Lower lobe of right lung (tissue), 2 donors: ENCODE data around the gene GATAD2B. TPM values are rescaled to one million over a fixed set of nuclear protein-coding genes. Genes with fewer than 3 reads are reported as not detected.

Source experiments
- ATAC-seq, 2 donors: fragments of 200-7000 bp; cut with Tn5 transposase; one replicate each; pipeline ENCODE4 v1.9.1; 2020 to 2022; ENCODE audit warnings: mild to moderate bottlenecking in 2 of 2, moderate library complexity in 2 of 2
- DNase-seq: peaks from one replicate; pipeline ENCODE4 v3.0.0-alpha.2; 2020
- H3K27ac ChIP-seq: fragments of 200-600 bp; one replicate; pipeline ENCODE4 v1.8.0; 2022
- H3K27me3 ChIP-seq: fragments of 200-600 bp; one replicate; pipeline ENCODE4 v1.8.0; 2022; ENCODE audit warnings: low read depth
- H3K36me3 ChIP-seq: fragments of 200-600 bp; one replicate; pipeline ENCODE4 v1.8.0; 2022; ENCODE audit warnings: mild to moderate bottlenecking
- H3K4me1 ChIP-seq: fragments of 200-600 bp; one replicate; pipeline ENCODE4 v1.8.0; 2022
- H3K4me3 ChIP-seq: fragments of 200-600 bp; one replicate; pipeline ENCODE4 v1.8.0; 2022; ENCODE audit warnings: mild to moderate bottlenecking
- H3K9me3 ChIP-seq: fragments of 200-600 bp; one replicate; pipeline ENCODE4 v1.8.0; 2022
- intact Hi-C: fragments of 100-400 bp; cut with DNase I; formaldehyde crosslinking; loops from one replicate; pipeline ENCODE4 v1.11.0; 2022
- total RNA-seq: library from RNA; stranded (reverse); fragmentation: NEBNext Ultra II Directional; extraction: Animal tissue kit (Norgen Biotek cat#: 25700); gene quantifications from one replicate; pipeline ENCODE4 v1.2.1, GENCODE V29; 2021
- TF ChIP-seq, protein P1 (sequence below): fragments of 200-600 bp; IDR thresholded peaks from one replicate; pipeline ENCODE4 v1.8.0; 2022; ENCODE audit warnings: antibody characterized with exemption, mild to moderate bottlenecking
- donor health status: DM: no; HTN: yes; CAD: no; lungs with severe emphysema.

Gene GATAD2B
- total RNA-seq, 1 donor from 2014 or later = 50.2 TPM

DNA sequence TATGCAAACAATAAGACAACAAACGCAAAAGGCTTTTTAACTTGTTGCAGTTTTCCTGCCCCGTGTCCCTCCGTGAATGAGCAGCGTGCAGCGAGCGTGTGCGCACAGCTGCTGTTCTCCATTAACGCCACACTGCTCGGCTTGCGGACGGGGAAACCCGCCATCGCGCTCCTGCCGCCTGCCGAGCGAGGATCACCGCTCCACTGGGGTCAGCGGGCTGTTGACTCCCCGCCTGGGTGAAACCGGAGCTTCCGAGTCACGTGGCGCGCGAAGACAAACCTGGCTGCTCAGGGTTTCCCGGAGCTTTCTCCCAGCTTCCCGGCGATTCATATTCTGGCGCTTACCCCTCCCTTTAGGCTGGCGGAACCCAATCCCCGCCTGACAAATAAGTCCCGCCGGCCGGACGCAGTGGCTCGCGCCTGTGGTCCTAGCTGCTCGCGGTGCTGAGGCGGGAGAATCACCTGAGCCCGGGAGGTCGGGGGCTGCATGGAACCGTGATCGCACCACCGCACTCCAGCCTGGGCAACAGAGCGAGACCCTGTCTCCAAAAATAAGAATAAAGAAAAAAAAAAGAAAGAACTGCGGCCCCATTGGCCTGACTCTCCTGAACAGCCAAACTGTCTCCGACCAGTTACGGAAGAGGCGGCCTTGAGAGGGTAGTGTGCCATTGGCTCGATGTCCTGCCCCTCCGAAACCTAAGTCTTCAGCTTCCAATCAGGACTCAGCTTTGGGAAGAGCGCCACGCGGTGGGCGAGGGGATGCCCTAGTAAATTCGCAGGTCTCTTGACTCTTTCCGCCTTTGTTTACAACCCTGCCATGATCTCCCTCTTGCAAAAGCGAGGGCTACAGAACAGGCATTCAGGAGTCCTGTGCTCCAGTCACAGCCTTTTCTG lies 44.6 kb upstream of the GATAD2B start, which contains the start of gene CREB3L4:
TSS of gene CREB3L4 (plus strand) at position 796 of the 893 bp plus-strand sequence. CDS start 624 bp downstream, outside the sequence.
- TF ChIP-seq, protein P1, sequence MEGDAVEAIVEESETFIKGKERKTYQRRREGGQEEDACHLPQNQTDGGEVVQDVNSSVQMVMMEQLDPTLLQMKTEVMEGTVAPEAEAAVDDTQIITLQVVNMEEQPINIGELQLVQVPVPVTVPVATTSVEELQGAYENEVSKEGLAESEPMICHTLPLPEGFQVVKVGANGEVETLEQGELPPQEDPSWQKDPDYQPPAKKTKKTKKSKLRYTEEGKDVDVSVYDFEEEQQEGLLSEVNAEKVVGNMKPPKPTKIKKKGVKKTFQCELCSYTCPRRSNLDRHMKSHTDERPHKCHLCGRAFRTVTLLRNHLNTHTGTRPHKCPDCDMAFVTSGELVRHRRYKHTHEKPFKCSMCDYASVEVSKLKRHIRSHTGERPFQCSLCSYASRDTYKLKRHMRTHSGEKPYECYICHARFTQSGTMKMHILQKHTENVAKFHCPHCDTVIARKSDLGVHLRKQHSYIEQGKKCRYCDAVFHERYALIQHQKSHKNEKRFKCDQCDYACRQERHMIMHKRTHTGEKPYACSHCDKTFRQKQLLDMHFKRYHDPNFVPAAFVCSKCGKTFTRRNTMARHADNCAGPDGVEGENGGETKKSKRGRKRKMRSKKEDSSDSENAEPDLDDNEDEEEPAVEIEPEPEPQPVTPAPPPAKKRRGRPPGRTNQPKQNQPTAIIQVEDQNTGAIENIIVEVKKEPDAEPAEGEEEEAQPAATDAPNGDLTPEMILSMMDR = peak; percentile 50
- no peaks in the 10 kb centered on the region for H3K27me3 ChIP-seq
- no peaks in the 10 kb centered on the region for H3K36me3 ChIP-seq
- DNase-seq (peak; percentile 93), ATAC-seq (peak; percentile 90 to 91)
- intact Hi-C loops = no loop called here
- H3K27ac ChIP-seq = peak within 1 kb of the TSS; percentile 94
- peak within 1 kb of the TSS; percentile 73 for H3K4me3 ChIP-seq
- peaks cover 39% of the 10 kb centered on the region for H3K4me1 ChIP-seq
- H3K9me3 ChIP-seq = no peaks in the 10 kb centered on the region

DNA sequence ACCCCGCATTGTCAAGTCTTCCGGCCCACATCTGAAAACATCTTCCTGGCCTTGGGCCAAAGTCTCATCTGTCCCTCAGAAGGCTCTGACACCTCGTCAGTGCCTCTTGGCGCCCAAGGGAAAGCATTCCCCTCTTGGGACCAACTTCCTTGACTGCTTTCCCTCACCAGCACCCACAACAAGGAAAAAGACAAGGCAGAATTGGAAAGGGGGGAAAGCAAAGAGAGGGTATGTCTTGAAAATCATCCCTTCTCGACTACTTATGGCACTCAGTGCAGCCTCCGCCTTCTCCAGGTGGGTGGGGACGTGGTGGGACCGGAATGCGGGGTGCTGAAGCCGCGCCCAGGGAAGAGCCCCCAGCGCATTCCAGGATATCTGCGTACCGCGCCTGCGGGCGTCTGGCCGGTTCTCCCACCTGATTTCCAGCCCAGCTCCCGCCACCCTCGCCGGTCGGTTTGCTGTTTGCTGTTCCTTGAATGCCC lies 41.1 kb upstream of the GATAD2B start:
- Histone ChIP-seq H3K9me3 (no peaks in the 10 kb centered on the region), H3K27ac (peak overlapping the region; percentile 96), H3K4me3 (peak overlapping the region; percentile 81), H3K4me1 (peaks cover 71% of the 10 kb centered on the region), H3K36me3 (peaks cover 28% of the 10 kb centered on the region), H3K27me3 (no peaks in the 10 kb centered on the region)
- ATAC-seq = peak; percentile 31 to 37
- TF ChIP-seq, protein P1 = no peak
- intact Hi-C loops = no loop called here
- peak; percentile 73 for DNase-seq

DNA sequence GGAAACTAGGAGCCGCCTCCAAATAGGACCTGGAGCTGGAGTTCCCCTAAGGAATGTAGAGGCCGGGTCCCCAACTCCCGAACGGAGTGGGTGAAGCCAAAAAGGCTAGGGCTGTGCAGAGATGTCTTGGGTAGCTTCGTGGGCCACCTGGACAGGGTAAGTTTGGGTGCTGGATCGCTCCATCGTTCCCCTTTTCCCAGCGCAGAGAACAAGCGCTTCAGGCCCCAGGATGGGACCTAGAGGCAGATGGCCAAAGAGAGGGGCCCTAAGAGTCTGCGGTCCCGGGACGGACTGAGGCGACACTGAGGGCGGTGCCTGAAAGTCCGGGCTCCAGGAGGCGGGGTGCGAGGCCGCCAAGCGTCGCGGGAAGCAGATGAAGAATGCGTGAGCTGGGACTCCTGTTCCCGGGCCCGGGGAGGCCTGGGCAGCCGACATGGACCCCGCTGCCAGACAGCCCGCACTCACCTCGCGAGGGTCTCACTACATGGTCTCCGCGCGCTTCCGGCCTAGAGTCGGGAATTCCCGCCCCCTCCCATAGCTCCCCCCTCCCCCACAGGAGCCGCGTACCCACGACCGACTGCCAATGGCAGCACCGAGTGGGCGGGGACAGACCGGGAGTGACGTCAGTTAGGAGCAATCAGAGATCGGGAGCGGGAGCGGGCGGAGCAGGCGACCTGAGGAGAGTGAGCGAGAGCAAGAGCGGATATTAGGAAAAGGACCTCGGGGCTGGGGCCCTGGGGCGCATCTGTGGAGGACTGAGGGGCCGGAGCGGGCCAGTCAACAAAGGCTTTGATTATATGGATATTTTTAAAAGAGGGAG lies 40.5 kb upstream of the GATAD2B start, which contains the start of gene SLC39A1:
TSS of gene SLC39A1 (minus strand) at position 508 of the 820 bp plus-strand sequence. CDS start 822 bp downstream, outside the sequence.
- H3K9me3 ChIP-seq = no peaks in the 10 kb centered on the region
- intact Hi-C loops = no loop called here
- ATAC-seq = peak; percentile 89
- peaks cover 67% of the 10 kb centered on the region for H3K4me1 ChIP-seq
- H3K27me3 ChIP-seq = no peaks in the 10 kb centered on the region
- DNase-seq = peak; percentile 98
- TF ChIP-seq, protein P1 = no peak
- H3K27ac ChIP-seq = peak within 1 kb of the TSS; percentile 96
- H3K36me3 ChIP-seq = peaks cover 28% of the 10 kb centered on the region
- peak within 1 kb of the TSS; percentile 81 for H3K4me3 ChIP-seq

DNA sequence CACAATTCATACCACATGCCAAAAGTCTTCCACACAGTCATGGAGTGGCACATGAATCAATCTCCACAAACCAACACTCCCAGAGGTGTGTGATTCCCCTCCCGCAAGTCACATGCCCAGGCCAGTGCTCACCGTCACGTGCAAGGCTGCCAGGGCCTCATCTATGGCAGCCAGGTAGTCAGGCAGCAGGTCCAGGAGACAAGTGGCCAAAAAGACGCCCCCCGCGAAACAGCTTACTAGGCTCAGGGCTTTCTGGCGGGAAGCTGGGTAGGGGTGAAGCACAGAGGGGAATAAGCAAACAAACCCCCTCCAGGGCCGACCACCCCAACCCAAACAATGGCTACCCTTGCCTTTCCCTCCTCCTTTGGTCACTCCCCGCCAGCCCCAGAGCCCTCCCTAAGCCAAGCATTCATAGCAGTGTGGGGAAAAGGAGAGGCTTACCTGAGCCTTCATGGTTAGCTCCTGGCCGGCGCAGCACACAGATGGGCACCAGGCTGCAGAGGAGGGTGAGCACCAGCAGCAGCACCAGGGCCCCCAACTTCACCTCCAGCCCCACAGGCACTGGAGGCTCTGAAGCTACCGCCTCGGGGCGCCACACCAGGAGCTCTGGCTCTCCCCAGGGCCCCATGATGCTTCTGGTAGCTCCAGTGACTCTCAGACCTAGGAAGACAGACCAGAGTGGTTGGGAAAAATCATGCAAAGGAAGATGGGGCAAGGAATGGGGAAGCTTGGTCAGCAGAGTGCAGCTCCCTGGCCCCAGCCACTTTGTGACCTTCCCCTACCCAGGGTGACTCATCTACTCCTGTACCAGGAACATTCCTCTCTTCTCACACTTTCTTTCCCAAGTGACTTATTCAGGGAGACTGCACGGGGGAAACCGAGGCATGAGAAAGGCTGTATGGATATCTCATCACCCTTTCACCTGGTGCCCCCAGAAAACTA lies 39.6 kb upstream of the GATAD2B start:
- TF ChIP-seq, protein P1 = no peak
- peak overlapping the region; percentile 81 for H3K4me3 ChIP-seq
- peaks cover 68% of the 10 kb centered on the region for H3K4me1 ChIP-seq
- peak overlapping the region; percentile 96 for H3K27ac ChIP-seq
- intact Hi-C loops = no loop called here
- peaks cover 28% of the 10 kb centered on the region for H3K36me3 ChIP-seq
- DNase-seq (peak; percentile 61), ATAC-seq (peak; percentile 6 to 34)
- no peaks in the 10 kb centered on the region for H3K27me3 ChIP-seq
- H3K9me3 ChIP-seq = no peaks in the 10 kb centered on the region
